ENCODE measurements around the gene SHANK2.
"Not testable (repeated sequence)": the region's sequence is repeated elsewhere in the genome, so short reads cannot be mapped to it uniquely, and the experiment has no call there.

The SHANK2 gene

GRCh38 chr11:71237853-71238252 is 14.5 kb downstream of the SHANK2 start:
- H4K8ac ChIP-seq (ENCODE audit: low read depth, low read length): no peak overlapping the region
- H3K4me2 ChIP-seq (ENCODE audit: insufficient read depth, low read length, poor library complexity, severe bottlenecking): no peak overlapping the region
- no peak overlapping the region for H2BK5ac ChIP-seq (ENCODE audit: low read length)

GRCh38 chr11:71236836-71237475 is 15.4 kb downstream of the SHANK2 start:
- WGBS, 2 donors (ENCODE audit: extremely low coverage in 2 of 2, insufficient read length in 2 of 2, insufficient replicate concordance in 1 of 2): no CpG with 5 or more reads among the region's 12 CpGs
- Histone ChIP-seq H3K27me3 (ENCODE audit: control insufficient read depth in 3 of 3, insufficient read depth in 3 of 3, low read depth in 1 of 3, low read length in 3 of 3) (peaks cover 0 to 6% (median 0%) of the 10 kb centered on the region in 3 experiments), H3K4me3 (ENCODE audit: low read length in 2 of 2) (no peak overlapping the region), H2BK12ac (ENCODE audit: low read length) (no peak overlapping the region), H2AFZ (ENCODE audit: low read length) (no peak overlapping the region), H3K79me1 (ENCODE audit: low read depth, low read length) (no peaks in the 10 kb centered on the region), H3K27ac (replicated peaks; ENCODE audit: low read length) (no peak overlapping the region), H4K8ac (ENCODE audit: low read depth, low read length) (no peak overlapping the region), H4K91ac (ENCODE audit: low read depth, low read length, poor library complexity) (no peak overlapping the region), H2BK120ac (ENCODE audit: low read depth, low read length) (no peak overlapping the region), H3K9ac (ENCODE audit: low read depth, low read length, poor library complexity) (peak overlapping the region; percentile 36), H2BK15ac (ENCODE audit: low read length) (peak overlapping the region; percentile 35), H3K4me2 (ENCODE audit: insufficient read depth, low read length, poor library complexity, severe bottlenecking) (no peak overlapping the region), H3K4ac (ENCODE audit: low read length) (no peak overlapping the region), H3K9me3 (replicated peaks in 1 of 2; ENCODE audit: control insufficient read depth in 2 of 2, insufficient read depth in 1 of 2, low read depth in 1 of 2, low read length in 2 of 2) (no peaks in the 10 kb centered on the region), H3K4me1 (ENCODE audit: control insufficient read depth in 2 of 2, insufficient read depth in 1 of 2, low read depth in 1 of 2, low read length in 2 of 2) (peaks cover 0 to 15% of the 10 kb centered on the region in 2 donors), H3K14ac (ENCODE audit: low read length) (no peak overlapping the region), H2BK5ac (ENCODE audit: low read length) (no peak overlapping the region), H3K18ac (ENCODE audit: low read length) (peak overlapping the region; percentile 77), H3K23ac (ENCODE audit: low read depth, low read length, poor library complexity) (no peak overlapping the region), H2AK5ac (ENCODE audit: low read depth, low read length) (no peak overlapping the region), H3K36me3 (replicated peaks in 1 of 2; ENCODE audit: control insufficient read depth in 2 of 2, insufficient read depth in 2 of 2, low read length in 2 of 2) (no peaks in the 10 kb centered on the region)
- no peak for DNase-seq (ENCODE audit: low spot score)

More at GRCh38 chr11:71237853-71238252, 14.5 kb downstream of the SHANK2 start:
- Histone ChIP-seq H3K9me3 (replicated peaks in 1 of 2; ENCODE audit: control insufficient read depth in 2 of 2, insufficient read depth in 1 of 2, low read depth in 1 of 2, low read length in 2 of 2) (no peaks in the 10 kb centered on the region), H2AK5ac (ENCODE audit: low read depth, low read length) (no peak overlapping the region), H3K9ac (ENCODE audit: low read depth, low read length, poor library complexity) (no peak overlapping the region), H3K14ac (ENCODE audit: low read length) (peak overlapping the region; percentile 39), H3K18ac (ENCODE audit: low read length) (peak overlapping the region; percentile 86), H4K91ac (ENCODE audit: low read depth, low read length, poor library complexity) (peak overlapping the region; percentile 85), H3K4me3 (ENCODE audit: low read length in 2 of 2) (no peak overlapping the region), H2BK12ac (ENCODE audit: low read length) (no peak overlapping the region), H3K27me3 (ENCODE audit: control insufficient read depth in 3 of 3, insufficient read depth in 3 of 3, low read depth in 1 of 3, low read length in 3 of 3) (peaks cover 0 to 6% (median 0%) of the 10 kb centered on the region in 3 experiments), H2BK15ac (ENCODE audit: low read length) (peak overlapping the region; percentile 5), H2BK120ac (ENCODE audit: low read depth, low read length) (no peak overlapping the region), H3K36me3 (replicated peaks in 1 of 2; ENCODE audit: control insufficient read depth in 2 of 2, insufficient read depth in 2 of 2, low read length in 2 of 2) (no peaks in the 10 kb centered on the region), H3K4me1 (ENCODE audit: control insufficient read depth in 2 of 2, insufficient read depth in 1 of 2, low read depth in 1 of 2, low read length in 2 of 2) (peaks cover 0 to 15% of the 10 kb centered on the region in 2 donors), H3K27ac (replicated peaks; ENCODE audit: low read length) (no peak overlapping the region), H3K23ac (ENCODE audit: low read depth, low read length, poor library complexity) (no peak overlapping the region), H3K79me1 (ENCODE audit: low read depth, low read length) (no peaks in the 10 kb centered on the region), H3K4ac (ENCODE audit: low read length) (peak overlapping the region; percentile 31), H2AFZ (ENCODE audit: low read length) (no peak overlapping the region)
- WGBS, 2 donors (ENCODE audit: extremely low coverage in 2 of 2, insufficient read length in 2 of 2, insufficient replicate concordance in 1 of 2): no CpG with 5 or more reads among the region's 6 CpGs
- no peak for DNase-seq (ENCODE audit: low spot score)

GRCh38 chr11:71235719-71236118 is 16.7 kb downstream of the SHANK2 start:
- no peaks in the 10 kb centered on the region for H3K9me3 ChIP-seq (replicated peaks in 1 of 2; ENCODE audit: control insufficient read depth in 2 of 2, insufficient read depth in 1 of 2, low read depth in 1 of 2, low read length in 2 of 2)
- no peak overlapping the region for H4K91ac ChIP-seq (ENCODE audit: low read depth, low read length, poor library complexity)
- H2BK5ac ChIP-seq (ENCODE audit: low read length): no peak overlapping the region
- no peaks in the 10 kb centered on the region for H3K79me1 ChIP-seq (ENCODE audit: low read depth, low read length)
- H3K9ac ChIP-seq (ENCODE audit: low read depth, low read length, poor library complexity): no peak overlapping the region
- no peak overlapping the region for H3K14ac ChIP-seq (ENCODE audit: low read length)
- no peak overlapping the region for H3K23ac ChIP-seq (ENCODE audit: low read depth, low read length, poor library complexity)
- H2BK12ac ChIP-seq (ENCODE audit: low read length): no peak overlapping the region
- H4K8ac ChIP-seq (ENCODE audit: low read depth, low read length): no peak overlapping the region
- H2BK15ac ChIP-seq (ENCODE audit: low read length): no peak overlapping the region
- peak overlapping the region in 1 of 2 donors; percentile 18 for H3K4me3 ChIP-seq (ENCODE audit: low read length in 2 of 2)
- no peak overlapping the region for H3K4me2 ChIP-seq (ENCODE audit: insufficient read depth, low read length, poor library complexity, severe bottlenecking)
- no peak overlapping the region for H3K4ac ChIP-seq (ENCODE audit: low read length)
- DNase-seq (ENCODE audit: low spot score): no peak
- H2BK120ac ChIP-seq (ENCODE audit: low read depth, low read length): no peak overlapping the region
- H2AK5ac ChIP-seq (ENCODE audit: low read depth, low read length): no peak overlapping the region
- no peak overlapping the region for H3K27ac ChIP-seq (replicated peaks; ENCODE audit: low read length)
- no peak overlapping the region for H3K18ac ChIP-seq (ENCODE audit: low read length)
- peaks cover 0 to 11% of the 10 kb centered on the region in 2 donors for H3K4me1 ChIP-seq (ENCODE audit: control insufficient read depth in 2 of 2, insufficient read depth in 1 of 2, low read depth in 1 of 2, low read length in 2 of 2)
- WGBS, 2 donors (ENCODE audit: extremely low coverage in 2 of 2, insufficient read length in 2 of 2, insufficient replicate concordance in 1 of 2): no CpG with 5 or more reads among the region's 8 CpGs
- H3K36me3 ChIP-seq (replicated peaks in 1 of 2; ENCODE audit: control insufficient read depth in 2 of 2, insufficient read depth in 2 of 2, low read length in 2 of 2): no peaks in the 10 kb centered on the region
- peaks cover 0 to 6% (median 0%) of the 10 kb centered on the region in 3 experiments for H3K27me3 ChIP-seq (ENCODE audit: control insufficient read depth in 3 of 3, insufficient read depth in 3 of 3, low read depth in 1 of 3, low read length in 3 of 3)
- H2AFZ ChIP-seq (ENCODE audit: low read length): no peak overlapping the region

- not testable (repeated sequence) for H3K23ac ChIP-seq (ENCODE audit: low read depth, low read length, poor library complexity); H2BK5ac ChIP-seq (ENCODE audit: low read length); H3K79me1 ChIP-seq (ENCODE audit: low read depth, low read length); H4K8ac ChIP-seq (ENCODE audit: low read depth, low read length); H3K4me3 ChIP-seq (ENCODE audit: low read length in 2 of 2); H3K36me3 ChIP-seq (replicated peaks in 1 of 2; ENCODE audit: control insufficient read depth in 2 of 2, insufficient read depth in 2 of 2, low read length in 2 of 2); H2AFZ ChIP-seq (ENCODE audit: low read length); H3K27ac ChIP-seq (replicated peaks; ENCODE audit: low read length); H3K9ac ChIP-seq (ENCODE audit: low read depth, low read length, poor library complexity); H3K4ac ChIP-seq (ENCODE audit: low read length); H3K4me2 ChIP-seq (ENCODE audit: insufficient read depth, low read length, poor library complexity, severe bottlenecking); H3K9me3 ChIP-seq (replicated peaks in 1 of 2; ENCODE audit: control insufficient read depth in 2 of 2, insufficient read depth in 1 of 2, low read depth in 1 of 2, low read length in 2 of 2); DNase-seq (ENCODE audit: low spot score); H2BK120ac ChIP-seq (ENCODE audit: low read depth, low read length); H3K27me3 ChIP-seq (ENCODE audit: control insufficient read depth in 3 of 3, insufficient read depth in 3 of 3, low read depth in 1 of 3, low read length in 3 of 3); H4K91ac ChIP-seq (ENCODE audit: low read depth, low read length, poor library complexity); H2BK12ac ChIP-seq (ENCODE audit: low read length)
- Histone ChIP-seq H3K14ac (ENCODE audit: low read length) (peak overlapping the region; percentile 15), H2AK5ac (ENCODE audit: low read depth, low read length) (peak overlapping the region; percentile 77), H2BK15ac (ENCODE audit: low read length) (peak overlapping the region; percentile 76), H3K18ac (ENCODE audit: low read length) (peak overlapping the region; percentile 90), H3K4me1 (ENCODE audit: control insufficient read depth in 2 of 2, insufficient read depth in 1 of 2, low read depth in 1 of 2, low read length in 2 of 2) (peaks cover 0 to 11% of the 10 kb centered on the region in 2 donors)
- no CpG with 5 or more reads among the region's 22 CpGs for WGBS, 2 donors (ENCODE audit: extremely low coverage in 2 of 2, insufficient read length in 2 of 2, insufficient replicate concordance in 1 of 2)
These were observed 18.2 kb downstream of the SHANK2 start for GRCh38 chr11:71233896-71234852.
